ENCODE data around the gene CDK6. TPM values are rescaled to one million over a fixed set of nuclear protein-coding genes. Genes with fewer than 3 reads are reported as not detected.
"Not testable (repeated sequence)": the region's sequence is repeated elsewhere in the genome, so short reads cannot be mapped to it uniquely, and the experiment has no call there.

The CDK6 gene
- polyA plus RNA-seq, 1 experiment = 29.2 TPM

DNA sequence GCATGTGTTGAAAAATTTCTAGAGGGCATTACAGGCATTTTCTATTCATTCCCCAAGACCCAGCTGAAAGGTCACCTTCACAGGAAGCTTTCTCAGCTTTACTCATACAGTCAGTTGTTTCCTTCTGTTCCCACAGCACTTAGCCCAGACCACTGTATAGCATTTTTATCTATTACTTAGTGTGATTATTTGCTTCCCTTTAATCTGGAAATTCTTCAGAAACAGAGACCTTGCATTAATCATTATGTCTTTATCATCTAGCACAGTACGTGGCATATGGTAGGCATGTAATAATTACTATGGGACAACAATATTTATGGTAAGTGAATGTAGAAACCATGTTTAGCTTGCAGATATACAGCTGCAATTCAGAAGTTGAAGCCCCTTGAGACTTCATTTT, 38.2 kb upstream of the CDK6 start:
- no peak for DNase-seq (ENCODE audit: low read depth)
- no peaks in the 10 kb centered on the region for H3K36me3 ChIP-seq (ENCODE audit: control insufficient read depth, insufficient read depth, low read length)
- ChIA-PET CTCF (interaction anchor here (1.7 to 1.8 kb wide), 2 partner anchors 12 to 112 kb away, joined by 4 to 5 read pairs; no protein-coding TSS in a partner anchor), POLR2A (no interaction called here)
- no peak for TF ChIP-seq CTCF (IDR thresholded peaks at IDR 0.05; ENCODE audit: insufficient read depth, low read depth, low read length)
- no peak overlapping the region for H3K4me3 ChIP-seq (ENCODE audit: low read depth, low read length)
- H3K27me3 ChIP-seq (ENCODE audit: control insufficient read depth, insufficient read depth, low read length) = no peaks in the 10 kb centered on the region

DNA sequence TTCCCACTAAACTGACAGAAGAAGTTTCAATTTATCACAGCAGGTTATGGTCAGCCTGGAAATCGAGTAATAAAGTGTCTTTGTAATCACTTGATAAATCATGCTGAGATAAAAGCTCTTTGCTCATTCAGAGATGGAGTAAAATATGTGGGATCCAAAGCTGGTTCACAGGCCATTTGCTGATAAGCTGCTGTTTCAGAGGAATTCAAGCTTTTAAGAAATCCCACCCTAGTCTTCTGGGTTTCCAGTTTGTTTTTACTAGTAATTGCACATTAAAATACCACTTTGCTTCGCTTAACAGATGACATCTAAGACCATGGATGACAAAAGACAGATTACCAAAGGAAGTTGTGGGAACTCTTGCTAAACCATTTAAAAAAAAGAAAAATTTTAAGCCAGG, 37.4 kb upstream of the CDK6 start:
- Histone ChIP-seq H3K36me3 (ENCODE audit: control insufficient read depth, insufficient read depth, low read length) (no peaks in the 10 kb centered on the region), H3K27me3 (ENCODE audit: control insufficient read depth, insufficient read depth, low read length) (no peaks in the 10 kb centered on the region), H3K4me3 (ENCODE audit: low read depth, low read length) (no peak overlapping the region)
- ChIA-PET CTCF (interaction anchor here (1.7 to 1.8 kb wide), 2 partner anchors 11 to 113 kb away, joined by 4 to 5 read pairs; no protein-coding TSS in a partner anchor), POLR2A (no interaction called here)
- no peak for TF ChIP-seq CTCF (IDR thresholded peaks at IDR 0.05; ENCODE audit: insufficient read depth, low read depth, low read length)
- no peak for DNase-seq (ENCODE audit: low read depth)

- H3K27me3 ChIP-seq (ENCODE audit: control insufficient read depth, insufficient read depth, low read length) = no peaks in the 10 kb centered on the region
- ChIA-PET POLR2A (no interaction called here), CTCF (no interaction called here)
- DNase-seq (ENCODE audit: low read depth) = no peak
- H3K36me3 ChIP-seq (ENCODE audit: control insufficient read depth, insufficient read depth, low read length) = no peaks in the 10 kb centered on the region
- TF ChIP-seq CTCF (IDR thresholded peaks at IDR 0.05; ENCODE audit: insufficient read depth, low read depth, low read length) = no peak
- no peak overlapping the region for H3K4me3 ChIP-seq (ENCODE audit: low read depth, low read length)
These were observed 36.3 kb upstream of the CDK6 start for GRCh38 chr7:92872701-92873100.

DNA sequence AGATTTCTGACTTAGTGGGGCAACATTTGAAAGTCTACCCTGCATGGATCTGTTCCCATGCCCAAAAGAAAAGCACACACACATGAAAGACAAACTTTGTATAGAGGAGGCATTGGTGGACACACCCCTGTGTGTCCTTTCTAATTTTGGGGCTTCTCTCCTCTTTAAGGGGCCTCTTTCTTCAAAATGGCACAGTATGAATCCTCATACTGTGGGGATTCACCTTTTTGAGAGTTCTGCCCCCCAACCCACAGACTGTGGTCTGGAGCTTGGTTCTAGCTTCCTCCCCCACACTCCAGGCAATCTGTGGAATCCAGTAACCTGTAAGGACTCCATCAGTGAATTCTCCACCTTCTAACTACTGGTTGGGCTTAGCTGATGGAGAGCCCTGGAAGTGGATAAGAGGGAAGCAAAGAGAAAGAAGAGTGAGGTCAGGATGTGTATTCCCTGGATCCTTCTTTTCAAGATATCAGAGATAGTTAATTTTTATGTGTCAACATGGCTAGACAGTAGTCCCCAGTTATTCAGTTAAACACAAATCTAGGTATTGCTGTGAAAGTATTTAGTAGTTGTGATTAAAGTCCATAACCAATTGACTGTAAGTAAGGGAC, 32.4 kb upstream of the CDK6 start:
- H3K27me3 ChIP-seq (ENCODE audit: control insufficient read depth, insufficient read depth, low read length) = no peaks in the 10 kb centered on the region
- POLR2A ChIA-PET = no interaction called here
- no peak overlapping the region for H3K4me3 ChIP-seq (ENCODE audit: low read depth, low read length)
- no peak for DNase-seq (ENCODE audit: low read depth)
- no peaks in the 10 kb centered on the region for H3K36me3 ChIP-seq (ENCODE audit: control insufficient read depth, insufficient read depth, low read length)
- no peak for TF ChIP-seq CTCF (IDR thresholded peaks at IDR 0.05; ENCODE audit: insufficient read depth, low read depth, low read length)
- CTCF ChIA-PET = no interaction called here

DNA sequence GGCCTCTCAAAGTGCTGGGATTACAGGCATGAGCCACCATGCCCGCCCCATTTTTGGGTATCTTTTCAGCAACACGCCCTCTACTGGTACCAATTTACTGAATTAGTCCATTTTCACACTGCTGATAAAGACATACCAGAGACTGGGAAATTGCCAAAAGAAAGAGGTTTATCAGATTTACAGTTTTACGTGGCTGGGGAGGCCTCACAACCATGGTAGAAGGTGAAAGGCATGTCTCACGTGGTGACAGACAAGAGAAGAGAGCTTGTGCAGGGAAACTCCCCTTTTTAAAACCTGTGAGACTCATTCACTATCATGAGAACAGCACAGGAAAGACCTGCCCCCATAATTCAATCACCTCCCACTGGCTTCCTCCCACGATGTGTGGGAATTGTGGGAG, 27.8 kb upstream of the CDK6 start:
- H3K4me3 ChIP-seq (ENCODE audit: low read depth, low read length); DNase-seq (ENCODE audit: low read depth); H3K27me3 ChIP-seq (ENCODE audit: control insufficient read depth, insufficient read depth, low read length); POLR2A ChIA-PET; H3K36me3 ChIP-seq (ENCODE audit: control insufficient read depth, insufficient read depth, low read length): not testable (repeated sequence)
- CTCF ChIA-PET = interaction anchor here (1.6 kb wide), 1 partner anchor 219 kb away, joined by 3 read pairs; no protein-coding TSS in a partner anchor

- Histone ChIP-seq H3K4me3 (ENCODE audit: low read depth, low read length) (no peak overlapping the region), H3K36me3 (ENCODE audit: control insufficient read depth, insufficient read depth, low read length) (no peaks in the 10 kb centered on the region), H3K27me3 (ENCODE audit: control insufficient read depth, insufficient read depth, low read length) (no peaks in the 10 kb centered on the region)
- no peak for TF ChIP-seq CTCF (IDR thresholded peaks at IDR 0.05; ENCODE audit: insufficient read depth, low read depth, low read length)
- ChIA-PET POLR2A (no interaction called here), CTCF (no interaction called here)
- DNase-seq (ENCODE audit: low read depth) = no peak
These were observed 20.1 kb upstream of the CDK6 start for GRCh38 chr7:92856436-92856835.

Data from BJ (cell line).